Upper lobe of left lung (tissue), 6 donors: ENCODE results near the gene KRTAP5-3. TPM values are rescaled to one million over a fixed set of nuclear protein-coding genes. Genes with fewer than 3 reads are reported as not detected.
"Not testable (repeated sequence)": the region's sequence is repeated elsewhere in the genome, so short reads cannot be mapped to it uniquely, and the experiment has no call there.

Experiments used
- ATAC-seq, 2 donors: fragments of 200-7000 bp; cut with Tn5 transposase; one replicate each; pipeline ENCODE4 v1.9.1; 2022; ENCODE audit warnings: mild to moderate bottlenecking in 2 of 2, moderate library complexity in 2 of 2; ENCODE audit not compliant: low FRiP score in 2 of 2
- DNase-seq, 2 donors: peaks; one replicate each; pipeline ENCODE4 v3.0.0-alpha.2; 2019 to 2020
- H3K27ac ChIP-seq, 4 donors: fragments of 200-600 bp; sonication (generic); one replicate each; pipeline ENCODE4 v1.5.1; 2016 to 2019
- H3K27me3 ChIP-seq, 4 donors: fragments of 200-600 bp; sonication (generic); one replicate each; pipeline ENCODE4 v1.5.1; 2017 to 2019
- H3K36me3 ChIP-seq, 4 donors: fragments of 200-600 bp; sonication (generic); one replicate each; pipeline ENCODE4 v1.5.1; 2016 to 2019
- H3K4me1 ChIP-seq, 4 donors: fragments of 200-600 bp; sonication (generic); one replicate each; pipeline ENCODE4 v1.5.1; 2018 to 2019
- H3K4me3 ChIP-seq, 4 donors: fragments of 200-600 bp; sonication (generic); one replicate each; pipeline ENCODE4 v1.5.1; 2017 to 2019; ENCODE audit warnings: mild to moderate bottlenecking in 2 of 4, moderate library complexity in 1 of 4
- H3K9me3 ChIP-seq, 4 donors: fragments of 200-600 bp; sonication (generic); one replicate each; pipeline ENCODE4 v1.5.1; 2018 to 2019
- EP300 ChIP-seq, 4 donors: sonication (generic); formaldehyde crosslinking; IDR thresholded peaks; one replicate each; pipeline ENCODE4 v1.5.1; 2017; ENCODE audit warnings: antibody characterized with exemption in 4 of 4, control low read depth in 2 of 4
- POLR2A ChIP-seq, 4 donors: fragments of 450-650 bp; IDR thresholded peaks; one replicate each; pipeline ENCODE4 v1.5.1; 2016 to 2017; ENCODE audit warnings: antibody characterized with exemption in 4 of 4, mild to moderate bottlenecking in 2 of 4
- POLR2AphosphoS5 ChIP-seq, 2 donors: sonication (generic); formaldehyde crosslinking; IDR thresholded peaks; one replicate each; pipeline ENCODE4 v1.5.1; 2017; ENCODE audit warnings: antibody characterized with exemption in 2 of 2
- WGBS, 2 donors: methylation state at CpG; one replicate each; pipeline ENCODE4 v1.1.5; 2017 to 2018; 5-methylcytosine and 5-hydroxymethylcytosine counted together
- total RNA-seq, 6 donors: library from RNA; depleted of rRNA in 4 of 6; stranded (reverse); fragments of >200 nt in 4 of 6; gene quantifications; one replicate each; pipeline versions ENCODE4 v1.1.0 to v1.2.1, GENCODE V29; 2016 to 2021
- TF ChIP-seq, protein P1 (sequence below), 6 experiments: fragments of 450-650 bp in 4 of 6; fragments of 200-600 bp in 2 of 6; sonication (generic) in 2 of 6; IDR thresholded peaks; one replicate each; pipeline ENCODE4 v1.5.1; 2016 to 2019; ENCODE audit warnings: antibody characterized with exemption in 6 of 6
- donor health status: DM: no; HTN: no; CAD: no; lungs with moderate emphysema.
- donor health status: DM: no; HTN: yes; CAD: no; lungs with severe emphysema.

The KRTAP5-3 gene
- total RNA-seq, 6 donors from 2014 or later = not detected

DNA sequence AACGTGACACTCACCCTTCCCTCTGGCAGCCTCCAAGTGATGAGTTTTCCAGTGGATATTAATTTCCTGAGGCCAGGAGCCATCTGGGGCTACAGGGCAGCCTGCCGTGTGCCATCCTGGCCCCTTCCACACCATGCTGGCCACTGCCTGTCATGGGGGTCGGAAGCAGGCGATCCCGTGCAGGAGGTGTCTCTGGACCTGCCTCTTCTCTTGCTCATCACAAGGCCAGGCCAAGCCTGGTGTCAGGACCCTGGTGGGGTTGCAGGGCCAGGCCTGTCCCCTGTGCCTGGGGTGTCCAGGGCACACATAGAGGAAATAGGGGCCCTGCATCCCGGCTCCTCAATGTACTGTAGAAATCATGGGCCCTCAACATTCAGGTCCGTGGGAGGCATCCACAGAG is 3.6 kb downstream of the KRTAP5-3 start:
- Histone ChIP-seq H3K27me3 (no peaks in the 10 kb centered on the region), H3K36me3 (no peaks in the 10 kb centered on the region), H3K4me3 (no peak overlapping the region), H3K27ac (no peak overlapping the region), H3K9me3 (no peaks in the 10 kb centered on the region), H3K4me1 (no peaks in the 10 kb centered on the region)
- ATAC-seq (no peak), DNase-seq (peak in 1 of 2 donors; percentile 50)
- 84 to 88% methylated on average over 6 to 7 of the region's 7 CpGs for WGBS, 2 donors
- TF ChIP-seq, protein P1, sequence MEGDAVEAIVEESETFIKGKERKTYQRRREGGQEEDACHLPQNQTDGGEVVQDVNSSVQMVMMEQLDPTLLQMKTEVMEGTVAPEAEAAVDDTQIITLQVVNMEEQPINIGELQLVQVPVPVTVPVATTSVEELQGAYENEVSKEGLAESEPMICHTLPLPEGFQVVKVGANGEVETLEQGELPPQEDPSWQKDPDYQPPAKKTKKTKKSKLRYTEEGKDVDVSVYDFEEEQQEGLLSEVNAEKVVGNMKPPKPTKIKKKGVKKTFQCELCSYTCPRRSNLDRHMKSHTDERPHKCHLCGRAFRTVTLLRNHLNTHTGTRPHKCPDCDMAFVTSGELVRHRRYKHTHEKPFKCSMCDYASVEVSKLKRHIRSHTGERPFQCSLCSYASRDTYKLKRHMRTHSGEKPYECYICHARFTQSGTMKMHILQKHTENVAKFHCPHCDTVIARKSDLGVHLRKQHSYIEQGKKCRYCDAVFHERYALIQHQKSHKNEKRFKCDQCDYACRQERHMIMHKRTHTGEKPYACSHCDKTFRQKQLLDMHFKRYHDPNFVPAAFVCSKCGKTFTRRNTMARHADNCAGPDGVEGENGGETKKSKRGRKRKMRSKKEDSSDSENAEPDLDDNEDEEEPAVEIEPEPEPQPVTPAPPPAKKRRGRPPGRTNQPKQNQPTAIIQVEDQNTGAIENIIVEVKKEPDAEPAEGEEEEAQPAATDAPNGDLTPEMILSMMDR (IDR thresholded peaks at IDR 0.05) = no peak
- no peak for TF ChIP-seq POLR2AphosphoS5 (IDR thresholded peaks at IDR 0.05)
- TF ChIP-seq EP300 (IDR thresholded peaks at IDR 0.05) = no peak
- TF ChIP-seq POLR2A (IDR thresholded peaks at IDR 0.05) = no peak

DNA sequence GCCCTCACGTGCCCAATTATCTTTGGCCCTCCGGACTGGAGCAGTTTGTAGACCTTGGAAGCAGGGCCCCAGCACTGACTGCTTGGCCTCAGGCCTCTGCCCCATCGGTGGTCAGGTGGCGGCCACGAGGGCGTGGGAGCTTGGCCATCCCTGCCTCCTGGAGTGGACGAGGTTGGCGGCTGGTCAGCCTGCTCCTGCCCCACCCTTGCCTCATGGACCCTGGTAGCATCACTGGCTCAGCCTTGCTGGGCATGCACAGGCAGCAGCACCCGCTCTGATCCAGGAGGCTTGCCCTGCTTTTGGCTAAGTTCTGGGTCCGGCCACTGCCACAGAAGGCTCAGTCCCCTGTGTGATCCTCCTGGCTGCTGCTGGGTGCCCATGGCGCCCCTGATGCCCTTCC is 4.1 kb downstream of the KRTAP5-3 start:
- Histone ChIP-seq H3K4me1 (no peaks in the 10 kb centered on the region), H3K9me3 (no peaks in the 10 kb centered on the region), H3K36me3 (no peaks in the 10 kb centered on the region), H3K27ac (no peak overlapping the region), H3K4me3 (no peak overlapping the region), H3K27me3 (no peaks in the 10 kb centered on the region)
- 92 to 94% methylated on average over 8 of the region's 11 CpGs for WGBS, 2 donors
- ATAC-seq (no peak), DNase-seq (peak in 1 of 2 donors; percentile 74)
- TF ChIP-seq EP300 (IDR thresholded peaks at IDR 0.05) (no peak), POLR2A (IDR thresholded peaks at IDR 0.05) (no peak), POLR2AphosphoS5 (IDR thresholded peaks at IDR 0.05) (no peak)
- TF ChIP-seq, protein P1 (IDR thresholded peaks at IDR 0.05) = no peak

DNA sequence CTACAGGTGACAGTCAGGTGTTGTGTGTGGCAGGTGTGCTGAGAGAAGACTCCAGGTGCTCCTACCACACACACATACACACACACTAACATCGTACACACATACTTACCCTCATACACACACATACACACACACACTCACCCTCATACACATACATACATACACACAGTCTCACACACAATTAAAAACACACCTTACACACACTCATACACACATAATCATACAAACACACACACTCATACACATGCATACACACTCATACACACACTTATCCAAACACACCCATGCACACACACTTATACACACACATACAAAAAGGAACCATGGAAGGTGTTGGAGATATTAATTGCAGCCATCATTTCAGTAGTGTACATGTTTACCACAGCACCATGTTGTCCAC is 4.6 kb downstream of the KRTAP5-3 start:
- Histone ChIP-seq H3K27ac (no peak overlapping the region), H3K4me1 (no peaks in the 10 kb centered on the region), H3K4me3 (no peak overlapping the region), H3K27me3 (no peaks in the 10 kb centered on the region), H3K9me3 (no peaks in the 10 kb centered on the region), H3K36me3 (no peaks in the 10 kb centered on the region)
- TF ChIP-seq POLR2AphosphoS5 (IDR thresholded peaks at IDR 0.05) (no peak), EP300 (IDR thresholded peaks at IDR 0.05) (no peak), POLR2A (IDR thresholded peaks at IDR 0.05) (no peak)
- TF ChIP-seq, protein P1 (IDR thresholded peaks at IDR 0.05) = no peak
- peak in 1 of 2 donors; percentile 20 for ATAC-seq
- no peak for DNase-seq
- 63 to 92% methylated on average over 1 of the region's 1 CpG for WGBS, 2 donors

DNA sequence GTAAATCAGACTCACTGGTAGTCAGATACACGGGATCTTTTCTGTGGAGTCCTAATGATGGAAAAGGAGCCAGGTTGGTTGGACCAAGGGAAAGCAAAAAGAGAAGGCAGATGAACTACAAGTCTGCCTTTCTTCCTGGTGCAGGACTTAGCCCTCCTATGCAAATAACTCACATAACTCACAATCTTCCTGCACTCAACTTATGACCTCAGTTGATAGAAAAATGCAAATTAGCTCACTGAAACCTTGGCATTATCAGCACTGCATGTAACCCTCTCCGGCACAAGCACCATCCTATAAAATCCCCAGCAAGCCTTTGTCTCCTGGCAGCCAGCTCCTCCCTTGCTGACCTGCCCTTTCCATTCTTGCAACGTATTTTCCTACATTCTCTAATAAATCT is 6.6 kb downstream of the KRTAP5-3 start:
- H3K4me3 ChIP-seq, H3K36me3 ChIP-seq, ATAC-seq, H3K9me3 ChIP-seq, H3K27me3 ChIP-seq, DNase-seq, H3K27ac ChIP-seq, H3K4me1 ChIP-seq: not testable (repeated sequence)
- 68 to 70% methylated on average over 3 of the region's 3 CpGs for WGBS, 2 donors

DNA sequence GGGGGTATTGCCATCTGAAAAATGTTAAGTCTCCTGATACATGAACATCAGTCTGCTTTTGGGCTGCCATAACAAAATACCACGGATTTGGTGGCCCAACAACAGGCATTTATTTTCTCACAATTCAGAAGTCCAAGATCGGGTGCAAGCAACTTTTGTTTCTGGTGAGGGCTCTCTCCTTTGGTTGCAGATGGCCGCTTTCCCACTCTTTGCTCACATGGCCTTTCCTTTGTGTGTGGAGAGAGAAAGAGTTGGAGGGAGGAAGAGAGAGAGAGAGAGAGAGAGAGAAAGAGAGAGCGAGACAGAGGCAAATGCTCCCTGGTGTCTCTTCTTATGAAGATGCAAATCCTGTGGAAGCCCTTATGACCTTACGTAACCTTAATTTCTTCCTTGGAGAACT is 7.6 kb downstream of the KRTAP5-3 start:
- no peaks in the 10 kb centered on the region for H3K9me3 ChIP-seq
- H3K27me3 ChIP-seq = no peaks in the 10 kb centered on the region
- no peak overlapping the region for H3K27ac ChIP-seq
- no peak overlapping the region for H3K4me3 ChIP-seq
- TF ChIP-seq, protein P1 (IDR thresholded peaks at IDR 0.05) = no peak
- no peak for TF ChIP-seq POLR2A (IDR thresholded peaks at IDR 0.05)
- TF ChIP-seq EP300 (IDR thresholded peaks at IDR 0.05) = no peak
- no peak for TF ChIP-seq POLR2AphosphoS5 (IDR thresholded peaks at IDR 0.05)
- ATAC-seq = no peak
- WGBS, 2 donors = 71 to 82% methylated on average over 5 of the region's 5 CpGs
- DNase-seq = no peak
- H3K4me1 ChIP-seq = no peaks in the 10 kb centered on the region
- H3K36me3 ChIP-seq = no peaks in the 10 kb centered on the region
